Stimulated activated CD4-positive, alpha-beta T cell treated with anti-CD3 and anti-CD28 coated beads, Interleukin-4, amount 100 ng/mL, for 1 hour (primary cell): ENCODE results near the gene DDHD1.
"Not testable (repeated sequence)": the region's sequence is repeated elsewhere in the genome, so short reads cannot be mapped to it uniquely, and the experiment has no call there.

Source experiments
- DNase-seq: peaks from one replicate; pipeline ENCODE4 v3.0.0-alpha.2; 2020

DDHD1 gene

GRCh38 chr14:53152887-53153701 is at the start of gene DDHD1:
Gene DDHD1, minus strand, starts transcription at chr14:53153323. Its CDS starts 225 bp downstream, at chr14:53153098.
- DNase-seq = peak; percentile 85

- DNase-seq = no peak
Observed at GRCh38 chr14:53195949-53196348, 42.8 kb upstream of the DDHD1 start.

- DNase-seq = no peak
Observed at GRCh38 chr14:53193193-53193592, 40.1 kb upstream of the DDHD1 start.

GRCh38 chr14:53192052-53192760 is 39.1 kb upstream of the DDHD1 start:
- no peak for DNase-seq

DNA sequence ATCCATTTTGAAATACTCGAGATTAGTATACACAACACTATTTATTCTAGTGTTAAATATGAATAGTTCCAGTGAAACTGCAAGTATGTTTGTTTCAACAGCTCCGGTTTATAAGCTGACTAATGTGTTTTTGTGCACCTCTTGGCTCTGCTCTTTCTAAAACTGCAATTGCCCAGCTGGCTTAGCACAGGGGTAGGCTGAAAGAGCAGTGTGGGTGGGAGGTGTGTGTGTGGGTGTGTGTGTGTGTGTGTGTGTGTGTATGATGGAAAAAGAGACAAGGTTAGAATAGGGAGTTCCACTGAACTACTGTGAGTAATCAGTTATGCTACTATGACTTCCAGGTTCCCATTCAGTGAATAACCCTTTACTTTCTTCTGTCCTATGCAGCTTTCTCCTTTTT is 37.8 kb upstream of the DDHD1 start:
- DNase-seq = peak; percentile 64

DNA sequence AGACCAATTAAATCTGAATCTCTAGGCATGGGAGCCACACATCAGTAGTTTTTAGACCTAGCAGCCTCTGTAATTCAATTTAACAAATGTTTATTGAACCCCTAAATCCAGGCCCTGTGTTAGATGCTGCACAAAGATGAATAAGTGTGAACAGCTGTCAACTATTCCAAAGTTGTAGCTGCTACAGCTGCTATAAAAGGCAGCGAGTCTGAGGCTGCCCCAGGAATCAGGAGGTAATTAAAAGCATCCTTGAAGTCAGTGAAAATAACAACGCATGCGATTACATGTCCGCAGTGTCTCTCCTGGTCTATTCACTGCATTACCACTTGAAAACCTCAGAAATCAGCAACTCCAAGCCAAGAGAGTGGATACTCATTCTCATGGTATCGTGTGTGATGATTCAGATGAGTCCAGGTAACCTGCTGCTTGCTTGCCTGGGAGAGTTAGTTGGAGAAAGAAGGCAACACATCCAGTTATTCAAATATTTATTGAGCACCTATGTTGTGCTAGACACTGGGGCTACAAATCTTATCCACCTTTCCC is 34.9 kb upstream of the DDHD1 start:
- DNase-seq = no peak

DNA sequence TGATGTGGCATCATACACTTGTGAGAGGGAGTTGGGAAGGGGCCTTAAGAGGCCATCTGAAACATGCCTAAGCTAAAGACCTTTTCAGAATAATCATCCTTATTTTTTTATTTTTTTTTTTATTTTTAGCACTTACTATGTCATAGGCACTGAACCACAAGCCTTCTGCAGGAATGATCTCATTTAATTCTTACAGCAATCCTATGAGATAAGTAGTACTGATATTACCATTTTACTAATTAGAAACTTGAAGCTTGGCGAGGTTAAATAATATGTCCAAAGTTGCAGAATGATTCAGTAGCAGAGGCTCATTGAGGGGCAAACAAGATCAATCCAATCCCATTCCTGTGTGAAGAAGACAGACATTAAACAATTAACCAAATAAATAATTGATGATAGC is 33.4 kb upstream of the DDHD1 start:
- no peak for DNase-seq

DNA sequence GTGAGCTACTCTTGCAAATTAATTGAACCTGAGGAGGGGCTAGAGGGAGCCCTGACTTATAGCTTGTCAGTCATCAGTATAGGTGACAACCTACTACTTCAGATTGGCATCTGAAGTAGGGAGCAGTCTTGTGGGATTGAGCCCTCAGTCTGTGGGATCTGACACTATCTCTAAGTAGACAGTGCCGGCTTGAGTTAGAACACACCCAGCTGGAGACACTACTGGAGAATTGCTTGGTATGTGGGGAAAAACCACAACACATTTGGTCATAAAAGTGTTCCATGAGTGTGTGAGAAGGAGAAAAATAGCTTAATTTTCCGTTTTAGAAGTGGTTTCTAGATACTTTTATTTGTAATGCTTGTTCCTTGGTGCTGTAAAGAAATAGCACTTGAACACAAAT is 30.5 kb upstream of the DDHD1 start:
- DNase-seq = no peak

DNA sequence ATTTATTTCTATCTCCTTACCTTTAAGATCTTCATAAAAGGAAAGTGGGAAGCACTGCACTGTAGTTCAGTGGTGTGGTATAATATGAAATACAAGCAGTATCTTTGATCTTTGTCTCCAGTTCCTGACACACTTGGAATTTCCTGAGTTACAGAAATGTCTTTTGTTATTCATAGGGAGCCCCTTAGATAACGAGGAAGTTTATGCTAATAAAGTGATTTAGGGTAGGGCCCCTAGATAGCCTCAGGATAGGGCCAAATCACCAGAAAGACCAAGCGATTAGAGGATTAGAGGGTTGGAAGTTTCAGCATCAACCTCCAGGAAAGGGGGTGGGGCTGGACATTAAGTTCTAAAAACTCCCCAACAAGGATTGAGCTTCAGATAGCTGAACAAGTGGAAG is 29.9 kb upstream of the DDHD1 start:
- no peak for DNase-seq

- DNase-seq = not testable (repeated sequence)
Observed at GRCh38 chr14:53181463-53182081, 28.4 kb upstream of the DDHD1 start.

DNA sequence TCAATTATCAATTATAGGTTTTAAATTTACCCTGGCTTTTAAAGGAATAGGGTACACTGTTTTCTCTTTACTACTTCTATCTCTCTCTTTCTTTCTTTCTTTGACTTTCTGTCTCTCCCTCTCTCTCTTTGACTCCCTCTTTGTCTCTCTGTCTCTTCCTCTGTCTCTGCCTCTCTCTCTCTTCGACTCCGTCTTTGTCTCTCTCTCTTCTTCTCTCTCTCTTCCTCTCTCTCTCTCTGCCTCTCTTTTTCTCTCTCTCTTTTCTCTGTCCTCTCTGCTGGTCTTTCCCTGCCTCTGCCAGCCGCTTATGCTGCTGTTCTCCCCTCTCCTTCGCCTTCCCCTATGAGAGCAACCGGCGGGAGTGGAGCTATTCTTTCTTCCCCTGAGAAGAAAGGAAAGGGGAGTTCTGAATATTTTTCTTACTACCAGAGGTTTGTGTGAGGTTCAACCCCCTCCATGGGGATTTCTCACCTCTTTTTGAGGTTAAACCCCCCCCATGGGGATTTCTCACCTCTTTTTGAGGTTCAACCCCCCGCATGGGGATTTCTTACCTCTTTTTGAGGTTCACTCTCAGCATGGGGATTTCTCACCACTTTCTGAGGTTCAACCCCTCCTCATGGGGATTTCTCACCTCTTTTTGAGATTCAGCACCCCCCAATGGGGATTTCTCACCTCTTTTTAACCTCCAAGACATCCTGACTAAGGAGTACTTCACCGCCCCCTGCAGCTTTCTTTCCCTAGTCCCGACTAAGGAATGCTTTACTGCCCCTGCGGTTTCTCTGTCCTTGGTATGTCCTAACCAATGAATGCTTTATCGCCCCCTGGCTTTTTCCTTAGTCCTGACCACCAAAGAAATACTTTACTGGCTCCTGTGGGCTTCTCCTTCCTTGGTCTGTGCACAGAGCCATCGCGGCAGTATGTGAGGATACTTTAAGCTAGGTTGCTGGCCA is 27.4 kb upstream of the DDHD1 start:
- DNase-seq = peak; percentile 15

- not testable (repeated sequence) for DNase-seq
Observed at GRCh38 chr14:53179486-53180005, 26.4 kb upstream of the DDHD1 start.

GRCh38 chr14:53175375-53175774 is 22.3 kb upstream of the DDHD1 start:
- no peak for DNase-seq

- no peak for DNase-seq
Observed at GRCh38 chr14:53174918-53175317, 21.8 kb upstream of the DDHD1 start.

DNA sequence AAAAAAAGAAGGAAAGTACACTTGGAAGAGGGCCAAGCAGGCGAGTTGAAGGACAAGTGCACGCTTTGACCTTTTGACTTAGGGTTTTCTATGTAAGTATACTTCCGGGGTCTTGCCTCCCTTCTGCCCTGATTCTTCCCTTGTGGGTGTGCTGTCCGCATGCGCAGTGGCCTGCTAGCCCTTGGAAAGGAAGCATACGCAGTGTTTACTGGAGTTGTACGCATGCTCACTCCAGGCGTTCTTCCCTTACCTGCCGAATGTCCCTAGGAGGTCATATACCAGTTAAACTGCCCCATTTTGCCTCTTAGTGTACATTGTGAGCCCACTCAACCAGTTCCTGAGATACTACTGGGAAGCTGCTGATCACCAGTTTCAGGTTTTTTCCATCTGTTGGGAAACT is 15.7 kb upstream of the DDHD1 start:
- no peak for DNase-seq

- DNase-seq = no peak
Observed at GRCh38 chr14:53167602-53168328, 14.6 kb upstream of the DDHD1 start.

DNA sequence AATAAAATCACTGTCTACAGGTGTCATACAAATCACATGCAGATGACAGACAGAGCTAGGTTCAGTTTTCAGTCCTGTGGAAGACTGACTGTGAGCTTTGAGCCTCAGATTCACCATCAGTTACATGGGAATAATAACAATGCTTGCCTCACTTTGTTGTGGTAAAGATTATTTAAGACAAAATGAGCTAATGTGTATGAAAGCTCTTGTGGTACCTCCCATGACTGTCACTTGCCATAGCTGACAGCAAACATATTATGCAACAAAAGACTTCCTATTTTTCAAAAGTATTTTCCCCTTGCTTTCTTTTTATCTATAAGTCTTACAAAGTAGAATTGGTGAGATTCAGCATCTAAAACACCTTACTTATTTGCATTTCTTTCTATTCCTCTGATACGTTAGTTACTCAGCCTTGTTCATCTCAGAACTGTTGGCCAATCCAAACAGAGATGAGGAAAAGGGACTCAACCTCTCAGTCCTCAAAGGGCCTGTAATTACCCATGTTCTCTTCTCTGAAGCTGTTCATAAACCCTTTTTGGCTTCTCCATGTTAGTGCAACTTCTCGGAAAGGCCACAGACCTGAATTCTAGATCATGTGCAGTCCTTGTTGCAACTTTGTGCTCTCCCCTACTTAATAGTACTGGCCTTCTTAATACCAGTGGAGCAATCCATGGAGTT is 8.8 kb upstream of the DDHD1 start:
- DNase-seq = no peak

- DNase-seq = no peak
Observed at GRCh38 chr14:53156238-53156637, 3.1 kb upstream of the DDHD1 start.

DNA sequence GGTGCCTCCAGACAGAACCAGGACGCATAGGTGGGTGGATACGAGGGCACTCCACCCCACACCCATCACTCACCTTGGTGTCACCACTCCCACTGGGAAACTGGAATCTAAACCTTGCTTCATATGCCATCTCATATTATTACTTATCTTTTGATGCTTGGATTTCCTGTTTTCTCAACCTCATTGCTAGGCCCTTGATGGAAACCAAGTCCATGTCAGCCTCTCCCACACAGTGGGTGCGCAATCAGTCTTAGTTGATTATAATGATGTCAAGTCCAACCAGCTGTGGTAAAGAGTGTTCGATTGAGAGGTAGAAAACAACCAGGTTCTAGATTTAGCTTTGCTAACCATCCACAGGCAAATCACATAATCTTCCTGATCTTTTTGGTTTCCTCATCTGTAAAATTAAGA is 584 bp upstream of the DDHD1 start:
- no peak for DNase-seq

GRCh38 chr14:53152184-53152886 is 788 bp downstream of the DDHD1 start:
- DNase-seq = peak; percentile 67
